Sigmoid colon (tissue), 3 donors: ENCODE results near the gene NELFE.

Experiments used
- POLR2A ChIP-seq, 2 donors: fragments of 450-650 bp; IDR thresholded peaks; one replicate each; pipeline ENCODE4 v1.6.1; 2016; ENCODE audit warnings: antibody characterized with exemption in 2 of 2, mild to moderate bottlenecking in 2 of 2, moderate library complexity in 2 of 2
- TF ChIP-seq, protein P1 (sequence below), 4 experiments: fragments of 450-650 bp in 3 of 4; fragments of 200-600 bp in 1 of 4; IDR thresholded peaks; one replicate each; pipeline ENCODE4 v1.5.1; 2016 to 2019; ENCODE audit warnings: antibody characterized with exemption in 4 of 4, mild to moderate bottlenecking in 3 of 4, moderate library complexity in 2 of 4

GRCh38 chr6:31933537-31933936 is 25.2 kb downstream of the NELFE start:
- TF ChIP-seq, protein P1, sequence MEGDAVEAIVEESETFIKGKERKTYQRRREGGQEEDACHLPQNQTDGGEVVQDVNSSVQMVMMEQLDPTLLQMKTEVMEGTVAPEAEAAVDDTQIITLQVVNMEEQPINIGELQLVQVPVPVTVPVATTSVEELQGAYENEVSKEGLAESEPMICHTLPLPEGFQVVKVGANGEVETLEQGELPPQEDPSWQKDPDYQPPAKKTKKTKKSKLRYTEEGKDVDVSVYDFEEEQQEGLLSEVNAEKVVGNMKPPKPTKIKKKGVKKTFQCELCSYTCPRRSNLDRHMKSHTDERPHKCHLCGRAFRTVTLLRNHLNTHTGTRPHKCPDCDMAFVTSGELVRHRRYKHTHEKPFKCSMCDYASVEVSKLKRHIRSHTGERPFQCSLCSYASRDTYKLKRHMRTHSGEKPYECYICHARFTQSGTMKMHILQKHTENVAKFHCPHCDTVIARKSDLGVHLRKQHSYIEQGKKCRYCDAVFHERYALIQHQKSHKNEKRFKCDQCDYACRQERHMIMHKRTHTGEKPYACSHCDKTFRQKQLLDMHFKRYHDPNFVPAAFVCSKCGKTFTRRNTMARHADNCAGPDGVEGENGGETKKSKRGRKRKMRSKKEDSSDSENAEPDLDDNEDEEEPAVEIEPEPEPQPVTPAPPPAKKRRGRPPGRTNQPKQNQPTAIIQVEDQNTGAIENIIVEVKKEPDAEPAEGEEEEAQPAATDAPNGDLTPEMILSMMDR (IDR thresholded peaks at IDR 0.05) = no peak
- TF ChIP-seq POLR2A (IDR thresholded peaks at IDR 0.05) = no peak
